ENCODE results near the gene FSD1. TPM values are rescaled to one million over a fixed set of nuclear protein-coding genes. Genes with fewer than 3 reads are reported as not detected.

The FSD1 gene
- total and polyA plus RNA-seq, 8 donors = 0.55 to 1.9 (median 1.3) TPM; not detected in 1

DNA sequence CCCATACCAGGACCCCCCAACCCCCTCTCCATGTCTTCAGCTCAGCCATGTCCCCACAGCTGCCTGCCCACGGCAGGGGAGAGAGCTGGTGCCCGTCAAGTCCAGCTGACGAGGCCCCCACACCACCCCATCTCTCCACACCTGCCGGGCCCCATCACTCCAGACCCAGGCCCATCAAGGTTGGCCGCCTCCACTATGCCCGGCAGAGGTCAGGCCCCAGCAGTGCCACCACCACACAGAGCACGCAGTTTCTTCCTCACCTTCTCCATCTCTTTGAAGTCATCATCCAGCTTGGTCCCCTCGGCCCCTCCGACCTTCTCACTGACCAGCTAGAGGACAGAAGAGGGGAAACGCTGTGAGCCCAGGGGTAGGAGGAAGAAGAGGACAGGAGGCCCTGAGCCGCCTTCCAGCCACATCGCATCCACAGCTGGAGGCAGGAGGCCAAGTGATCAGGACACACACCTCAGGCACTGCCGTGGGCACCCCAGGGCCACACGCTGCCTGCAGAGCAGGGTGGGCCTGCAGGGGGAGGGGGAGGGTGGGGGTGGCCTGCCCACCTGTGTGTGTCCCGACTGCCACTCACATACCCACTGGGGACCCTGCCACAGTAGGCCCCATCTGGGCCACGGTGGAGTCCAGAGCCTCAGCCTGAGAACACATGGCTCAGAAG is 62.4 kb downstream of the FSD1 start:
- DNase-seq (no peak), ATAC-seq (no peak)
- H3K9me3 ChIP-seq = no peaks in the 10 kb centered on the region
- TF ChIP-seq, protein P1, sequence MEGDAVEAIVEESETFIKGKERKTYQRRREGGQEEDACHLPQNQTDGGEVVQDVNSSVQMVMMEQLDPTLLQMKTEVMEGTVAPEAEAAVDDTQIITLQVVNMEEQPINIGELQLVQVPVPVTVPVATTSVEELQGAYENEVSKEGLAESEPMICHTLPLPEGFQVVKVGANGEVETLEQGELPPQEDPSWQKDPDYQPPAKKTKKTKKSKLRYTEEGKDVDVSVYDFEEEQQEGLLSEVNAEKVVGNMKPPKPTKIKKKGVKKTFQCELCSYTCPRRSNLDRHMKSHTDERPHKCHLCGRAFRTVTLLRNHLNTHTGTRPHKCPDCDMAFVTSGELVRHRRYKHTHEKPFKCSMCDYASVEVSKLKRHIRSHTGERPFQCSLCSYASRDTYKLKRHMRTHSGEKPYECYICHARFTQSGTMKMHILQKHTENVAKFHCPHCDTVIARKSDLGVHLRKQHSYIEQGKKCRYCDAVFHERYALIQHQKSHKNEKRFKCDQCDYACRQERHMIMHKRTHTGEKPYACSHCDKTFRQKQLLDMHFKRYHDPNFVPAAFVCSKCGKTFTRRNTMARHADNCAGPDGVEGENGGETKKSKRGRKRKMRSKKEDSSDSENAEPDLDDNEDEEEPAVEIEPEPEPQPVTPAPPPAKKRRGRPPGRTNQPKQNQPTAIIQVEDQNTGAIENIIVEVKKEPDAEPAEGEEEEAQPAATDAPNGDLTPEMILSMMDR (IDR thresholded peaks at IDR 0.05) = no peak
- intact Hi-C loops (cut with DNase I) = no loop called here
- H3K4me1 ChIP-seq = peaks cover 28 to 47% of the 10 kb centered on the region in 2 donors
- peaks cover 0 to 60% of the 10 kb centered on the region in 2 donors for H3K36me3 ChIP-seq
- H3K27ac ChIP-seq = peak overlapping the region in 1 of 2 donors; percentile 88
- no peaks in the 10 kb centered on the region for H3K27me3 ChIP-seq
- H3K4me3 ChIP-seq = no peak overlapping the region

DNA sequence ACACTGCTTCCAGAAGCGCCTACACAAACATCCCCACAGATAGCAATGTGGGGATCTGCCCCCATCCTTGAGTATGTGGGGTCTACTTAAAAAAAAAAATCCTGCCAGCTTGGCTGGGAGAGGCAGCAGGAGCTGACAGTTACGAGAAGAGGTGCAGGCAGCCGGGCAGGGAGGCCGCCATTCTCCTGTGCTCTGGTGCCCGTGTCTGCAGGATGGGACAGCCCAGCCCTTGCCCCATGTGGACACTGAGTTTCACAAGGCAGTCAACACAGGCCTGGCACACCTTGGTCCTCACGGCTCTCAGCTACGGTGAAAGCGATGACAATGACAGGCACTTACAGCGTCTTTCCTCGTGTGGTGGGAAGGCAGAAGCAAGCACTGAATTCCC is 62.9 kb downstream of the FSD1 start:
- no peak for DNase-seq
- Histone ChIP-seq H3K27me3 (no peaks in the 10 kb centered on the region), H3K9me3 (no peaks in the 10 kb centered on the region), H3K27ac (peak overlapping the region in 1 of 2 donors; percentile 88), H3K4me1 (peaks cover 28 to 52% of the 10 kb centered on the region in 2 donors), H3K36me3 (peaks cover 0 to 54% of the 10 kb centered on the region in 2 donors), H3K4me3 (no peak overlapping the region)
- intact Hi-C loops (cut with DNase I) = no loop called here
- TF ChIP-seq, protein P1 (IDR thresholded peaks at IDR 0.05) = no peak
- ATAC-seq = no peak

DNA sequence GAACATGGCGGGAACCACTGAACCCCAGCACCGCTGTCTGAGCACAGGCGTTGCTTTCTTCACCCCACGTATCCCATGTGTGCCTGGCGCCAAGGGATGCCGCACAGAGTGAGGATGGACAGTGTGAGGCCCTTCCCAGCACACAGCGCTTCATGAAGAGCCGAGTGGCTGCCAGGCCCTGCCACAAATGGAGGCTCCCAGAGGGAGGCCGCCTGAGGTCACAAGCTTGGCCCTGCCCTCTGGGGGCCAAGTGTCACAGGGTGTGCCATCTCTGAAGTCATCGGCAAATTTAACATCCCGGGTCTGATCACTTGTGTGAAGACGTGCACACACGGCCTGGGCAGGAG is 63.4 kb downstream of the FSD1 start:
- peaks cover 0 to 50% of the 10 kb centered on the region in 2 donors for H3K36me3 ChIP-seq
- ATAC-seq (no peak), DNase-seq (no peak)
- H3K27ac ChIP-seq = peak overlapping the region; percentile 85 to 88
- TF ChIP-seq, protein P1 (IDR thresholded peaks at IDR 0.05) = no peak
- peaks cover 28 to 56% of the 10 kb centered on the region in 2 donors for H3K4me1 ChIP-seq
- intact Hi-C loops (cut with DNase I) = no loop called here
- no peaks in the 10 kb centered on the region for H3K27me3 ChIP-seq
- H3K9me3 ChIP-seq = no peaks in the 10 kb centered on the region
- no peak overlapping the region for H3K4me3 ChIP-seq

DNA sequence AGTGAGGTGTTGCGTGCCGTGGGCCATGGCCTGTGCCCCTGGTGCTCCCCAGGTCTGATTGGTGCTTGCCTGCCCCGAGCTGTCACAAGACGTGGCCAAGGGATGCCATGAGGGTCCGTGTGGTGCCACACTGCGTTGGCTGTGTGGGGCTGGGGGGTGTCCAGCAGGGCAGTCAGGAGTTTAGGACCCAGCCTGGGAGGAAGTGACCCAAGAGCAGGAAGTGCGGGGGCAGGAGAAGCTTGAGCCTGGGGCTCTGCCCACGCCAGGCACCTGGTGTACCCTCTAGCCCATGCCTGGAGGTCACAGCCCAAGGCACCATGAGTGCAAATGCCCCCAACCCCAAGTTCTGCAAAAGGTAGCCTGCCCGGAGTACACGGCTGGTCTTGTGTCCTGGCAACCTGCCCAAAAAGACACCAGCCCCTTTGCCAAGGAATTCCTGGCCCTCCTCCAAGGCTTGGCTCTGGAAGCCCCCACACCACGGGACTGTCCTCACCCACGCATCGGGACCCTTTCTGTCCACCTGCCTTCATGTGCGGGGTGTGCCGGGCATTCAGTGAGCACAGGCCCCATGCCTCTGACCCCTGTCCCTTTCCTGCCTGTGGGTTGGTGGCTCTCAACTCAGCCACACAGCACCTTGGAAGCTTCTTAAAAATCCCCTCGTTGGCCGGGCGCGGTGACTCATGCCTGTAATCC is 63.9 kb downstream of the FSD1 start:
- DNase-seq = no peak
- H3K27me3 ChIP-seq = no peaks in the 10 kb centered on the region
- no peak overlapping the region for H3K4me3 ChIP-seq
- intact Hi-C loops (cut with DNase I) = no loop called here
- no peaks in the 10 kb centered on the region for H3K9me3 ChIP-seq
- peaks cover 0 to 45% of the 10 kb centered on the region in 2 donors for H3K36me3 ChIP-seq
- TF ChIP-seq, protein P1 (IDR thresholded peaks at IDR 0.05) = no peak
- H3K4me1 ChIP-seq = peaks cover 28 to 62% of the 10 kb centered on the region in 2 donors
- peak overlapping the region; percentile 85 to 88 for H3K27ac ChIP-seq
- ATAC-seq = no peak

DNA sequence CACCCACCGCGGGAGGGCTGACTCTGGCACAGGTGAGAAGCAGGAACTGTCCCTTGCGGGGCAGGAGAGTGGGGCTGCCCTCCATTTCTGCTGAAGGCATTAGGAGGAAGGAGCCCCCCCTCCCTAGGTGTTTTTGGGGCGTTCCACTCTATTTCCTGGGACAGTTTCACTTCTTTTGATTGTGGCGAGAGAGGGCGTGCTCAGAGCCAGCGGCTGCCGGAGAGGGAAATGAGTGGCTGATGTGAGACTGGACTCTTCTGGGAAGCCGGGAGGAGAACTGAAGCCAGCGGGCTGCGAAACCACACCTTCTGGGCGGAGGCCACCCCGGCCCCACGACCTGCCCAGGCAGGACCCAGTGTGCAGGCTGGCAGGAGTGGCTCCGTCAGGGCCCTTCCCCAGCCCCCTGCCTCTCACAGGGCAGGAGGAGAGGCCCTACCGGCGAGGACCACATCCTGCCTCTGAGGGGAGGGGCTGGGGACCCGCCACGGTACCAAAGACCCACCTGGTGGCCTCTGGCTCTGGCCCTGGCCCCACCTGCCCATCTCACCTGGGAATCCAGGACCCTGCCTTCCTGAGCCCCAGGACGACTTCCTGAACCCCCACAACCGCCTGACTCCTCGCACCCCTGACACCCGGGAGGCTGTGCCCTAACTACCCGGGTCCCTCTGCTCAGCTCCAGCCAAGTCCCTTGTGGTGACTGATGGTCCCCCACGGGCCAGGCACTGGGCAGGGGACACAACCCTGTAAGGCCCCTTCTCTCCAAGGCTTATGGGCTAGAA is 64.9 kb downstream of the FSD1 start:
- peak overlapping the region in 1 of 2 donors; percentile 31 for H3K4me3 ChIP-seq
- H3K27ac ChIP-seq = peak overlapping the region; percentile 85 to 88
- intact Hi-C loops (cut with DNase I) = no loop called here
- DNase-seq = peak in 3 of 4 donors; percentile 65 to 92 (median 84)
- ATAC-seq = peak; percentile 89
- H3K4me1 ChIP-seq = peaks cover 39 to 72% of the 10 kb centered on the region in 2 donors
- H3K27me3 ChIP-seq = no peaks in the 10 kb centered on the region
- TF ChIP-seq, protein P1 (IDR thresholded peaks at IDR 0.05) = no peak
- H3K9me3 ChIP-seq = no peaks in the 10 kb centered on the region
- peaks cover 0 to 35% of the 10 kb centered on the region in 2 donors for H3K36me3 ChIP-seq
